GM18858 (cell line): ENCODE data around the gene WDR1.
A peak's percentile ranks its signal among the peaks of the same experiment; 100 is the strongest.

Source experiments
- ATAC-seq: cut with Tn5 transposase; IDR thresholded peaks from one replicate; pipeline ENCODE4 v1.9.1; 2021; ENCODE audit not compliant: unreplicated experiment

WDR1 gene, protein sequence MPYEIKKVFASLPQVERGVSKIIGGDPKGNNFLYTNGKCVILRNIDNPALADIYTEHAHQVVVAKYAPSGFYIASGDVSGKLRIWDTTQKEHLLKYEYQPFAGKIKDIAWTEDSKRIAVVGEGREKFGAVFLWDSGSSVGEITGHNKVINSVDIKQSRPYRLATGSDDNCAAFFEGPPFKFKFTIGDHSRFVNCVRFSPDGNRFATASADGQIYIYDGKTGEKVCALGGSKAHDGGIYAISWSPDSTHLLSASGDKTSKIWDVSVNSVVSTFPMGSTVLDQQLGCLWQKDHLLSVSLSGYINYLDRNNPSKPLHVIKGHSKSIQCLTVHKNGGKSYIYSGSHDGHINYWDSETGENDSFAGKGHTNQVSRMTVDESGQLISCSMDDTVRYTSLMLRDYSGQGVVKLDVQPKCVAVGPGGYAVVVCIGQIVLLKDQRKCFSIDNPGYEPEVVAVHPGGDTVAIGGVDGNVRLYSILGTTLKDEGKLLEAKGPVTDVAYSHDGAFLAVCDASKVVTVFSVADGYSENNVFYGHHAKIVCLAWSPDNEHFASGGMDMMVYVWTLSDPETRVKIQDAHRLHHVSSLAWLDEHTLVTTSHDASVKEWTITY

GRCh38 chr4:10116569-10117358 lies at the start of gene WDR1:
WDR1 (minus strand) TSS chr4:10116799; CDS start chr4:10116666, 133 bp downstream.
- ATAC-seq = peak; percentile 91

DNA sequence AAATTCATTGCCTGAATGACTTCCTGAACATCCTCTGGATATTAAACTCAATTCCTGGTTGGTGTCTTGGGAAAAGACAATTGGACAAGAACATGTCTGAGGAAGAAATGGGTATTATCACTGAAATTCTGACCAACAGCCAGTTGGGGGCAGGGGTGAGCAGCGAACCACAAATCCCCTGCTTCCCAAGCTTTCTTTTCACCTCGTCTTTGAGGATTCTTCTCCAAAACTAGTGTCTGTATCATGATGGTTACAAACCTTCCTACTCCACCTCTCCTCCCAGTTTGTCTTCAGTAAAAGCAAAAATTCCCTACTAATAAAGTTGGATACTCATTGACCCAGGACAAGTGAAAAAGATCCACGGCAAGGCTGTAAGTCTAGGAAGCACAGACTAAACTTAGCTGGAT lies 48.3 kb upstream of the WDR1 start:
- ATAC-seq = no peak

GRCh38 chr4:10163296-10163695 lies 46.7 kb upstream of the WDR1 start:
- no peak for ATAC-seq

- ATAC-seq = no peak
These were observed 45.9 kb upstream of the WDR1 start for GRCh38 chr4:10162341-10163000.

DNA sequence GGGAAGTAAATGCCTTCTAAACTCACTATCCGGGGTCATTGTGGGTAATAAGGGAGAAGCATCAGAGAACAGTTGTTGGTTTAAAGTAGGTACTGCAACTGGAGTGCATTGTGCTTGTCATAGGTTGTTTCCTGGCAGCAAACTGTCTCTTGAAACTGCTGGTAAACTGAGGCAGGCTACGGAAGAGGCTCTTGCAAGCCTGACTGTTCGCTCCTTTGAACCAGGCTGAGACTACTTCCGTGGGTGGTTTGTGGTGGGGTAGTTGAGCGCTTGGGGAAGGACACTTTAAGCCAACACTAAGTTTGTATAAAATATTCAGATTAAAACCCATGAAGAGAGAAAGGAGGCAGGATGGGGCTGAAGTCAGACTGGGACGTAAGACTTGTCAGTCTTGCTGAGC lies 45.2 kb upstream of the WDR1 start:
- ATAC-seq = no peak

- no peak for ATAC-seq
These were observed 44.5 kb upstream of the WDR1 start for GRCh38 chr4:10161146-10161545.

GRCh38 chr4:10160281-10160856 lies 43.8 kb upstream of the WDR1 start:
- ATAC-seq = no peak

- no peak for ATAC-seq
These were observed 43.1 kb upstream of the WDR1 start for GRCh38 chr4:10159671-10160070.

GRCh38 chr4:10158333-10158942 lies 41.8 kb upstream of the WDR1 start:
- ATAC-seq = no peak

GRCh38 chr4:10157478-10158332 lies 41.1 kb upstream of the WDR1 start:
- ATAC-seq = peak; percentile 73

- ATAC-seq = no peak
These were observed 37.6 kb upstream of the WDR1 start for GRCh38 chr4:10154241-10154640.

GRCh38 chr4:10153161-10153560 lies 36.6 kb upstream of the WDR1 start:
- ATAC-seq = no peak

DNA sequence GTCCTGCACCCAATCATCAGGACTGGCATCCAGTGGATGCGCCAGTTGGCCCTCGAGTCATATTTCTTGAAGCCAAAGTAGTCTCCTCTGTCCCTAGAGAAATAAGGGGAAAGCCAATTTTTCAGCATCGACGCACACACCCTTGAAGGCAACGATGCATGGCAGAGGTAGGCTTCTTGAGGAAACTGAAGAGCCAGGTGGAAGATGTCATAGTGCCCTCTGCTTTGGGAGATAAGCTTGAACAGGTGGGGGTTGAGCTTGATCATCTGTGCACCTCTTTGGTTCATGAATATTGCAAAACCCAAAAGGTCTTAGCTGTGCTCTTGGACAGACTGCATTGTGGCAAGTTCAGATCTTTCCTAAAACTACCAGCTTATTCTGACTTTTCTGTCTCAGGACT lies 34.6 kb upstream of the WDR1 start:
- peak; percentile 77 for ATAC-seq

DNA sequence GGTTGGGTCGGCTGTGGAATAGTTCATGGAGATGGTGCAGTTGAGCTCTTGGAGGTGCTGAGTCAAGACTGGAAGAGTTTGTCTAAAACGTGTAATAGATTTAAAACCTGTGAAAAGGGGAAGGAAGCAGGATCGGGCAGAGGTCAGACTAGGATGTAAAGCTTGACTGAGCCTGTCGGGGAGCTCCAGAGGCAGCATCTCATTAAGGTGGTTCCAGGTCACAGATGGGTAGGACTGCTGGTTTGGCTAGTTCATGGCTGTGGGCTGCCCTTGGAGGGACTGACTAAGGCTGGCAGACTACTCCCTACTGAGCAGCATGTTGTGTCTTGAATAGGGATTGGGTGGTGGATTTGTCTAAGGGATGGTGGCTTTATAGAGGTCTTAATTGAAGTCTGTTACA lies 28.4 kb upstream of the WDR1 start:
- ATAC-seq = no peak

GRCh38 chr4:10144479-10144878 lies 27.9 kb upstream of the WDR1 start:
- ATAC-seq = no peak

- ATAC-seq = no peak
These were observed 26.6 kb upstream of the WDR1 start for GRCh38 chr4:10143171-10143570.

GRCh38 chr4:10140866-10141759 lies 24.5 kb upstream of the WDR1 start:
- ATAC-seq = no peak

GRCh38 chr4:10139518-10139917 lies 22.9 kb upstream of the WDR1 start:
- ATAC-seq = no peak

DNA sequence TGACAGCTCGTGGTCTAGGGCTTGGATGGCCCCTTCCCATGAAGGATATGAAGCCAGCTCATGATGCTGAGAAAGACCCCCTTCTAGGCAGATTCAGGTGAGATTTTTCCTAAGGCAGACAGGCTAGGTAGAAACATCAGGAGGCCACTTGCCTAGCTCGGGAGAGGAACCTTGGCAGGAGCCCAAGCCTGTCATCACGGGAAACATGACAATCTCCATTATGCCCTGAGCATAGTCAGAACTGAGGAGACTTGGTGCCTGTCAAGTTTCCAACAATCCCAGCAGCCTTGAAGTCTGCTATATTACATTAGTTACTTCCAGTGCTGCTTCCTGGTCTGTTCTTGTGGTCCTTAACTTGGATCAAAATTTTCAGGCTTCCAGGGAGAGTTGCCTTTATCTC lies 18.7 kb upstream of the WDR1 start:
- ATAC-seq = no peak
